ENCODE measurements around the gene C1QTNF8. TPM values are rescaled to one million over a fixed set of nuclear protein-coding genes. Genes with fewer than 3 reads are reported as not detected.

Gene C1QTNF8
- total RNA-seq, 1 experiment from 2014 or later = 0.39 TPM

DNA sequence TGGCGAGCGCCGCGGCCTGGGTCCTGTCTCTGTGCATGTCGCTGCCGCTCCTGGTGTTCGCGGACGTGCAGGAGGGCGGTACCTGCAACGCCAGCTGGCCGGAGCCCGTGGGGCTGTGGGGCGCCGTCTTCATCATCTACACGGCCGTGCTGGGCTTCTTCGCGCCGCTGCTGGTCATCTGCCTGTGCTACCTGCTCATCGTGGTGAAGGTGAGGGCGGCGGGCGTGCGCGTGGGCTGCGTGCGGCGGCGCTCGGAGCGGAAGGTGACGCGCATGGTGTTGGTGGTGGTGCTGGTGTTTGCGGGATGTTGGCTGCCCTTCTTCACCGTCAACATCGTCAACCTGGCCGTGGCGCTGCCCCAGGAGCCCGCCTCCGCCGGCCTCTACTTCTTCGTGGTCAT lies 16.7 kb downstream of the C1QTNF8 start:
- TF ChIP-seq POLR2AphosphoS5 (IDR thresholded peaks at IDR 0.05; ENCODE audit: low read depth, low read length) = no peak
- no peak for TF ChIP-seq TCF7L2 (IDR thresholded peaks at IDR 0.05; ENCODE audit: low read depth, low read length)
- TF ChIP-seq, protein P1, sequence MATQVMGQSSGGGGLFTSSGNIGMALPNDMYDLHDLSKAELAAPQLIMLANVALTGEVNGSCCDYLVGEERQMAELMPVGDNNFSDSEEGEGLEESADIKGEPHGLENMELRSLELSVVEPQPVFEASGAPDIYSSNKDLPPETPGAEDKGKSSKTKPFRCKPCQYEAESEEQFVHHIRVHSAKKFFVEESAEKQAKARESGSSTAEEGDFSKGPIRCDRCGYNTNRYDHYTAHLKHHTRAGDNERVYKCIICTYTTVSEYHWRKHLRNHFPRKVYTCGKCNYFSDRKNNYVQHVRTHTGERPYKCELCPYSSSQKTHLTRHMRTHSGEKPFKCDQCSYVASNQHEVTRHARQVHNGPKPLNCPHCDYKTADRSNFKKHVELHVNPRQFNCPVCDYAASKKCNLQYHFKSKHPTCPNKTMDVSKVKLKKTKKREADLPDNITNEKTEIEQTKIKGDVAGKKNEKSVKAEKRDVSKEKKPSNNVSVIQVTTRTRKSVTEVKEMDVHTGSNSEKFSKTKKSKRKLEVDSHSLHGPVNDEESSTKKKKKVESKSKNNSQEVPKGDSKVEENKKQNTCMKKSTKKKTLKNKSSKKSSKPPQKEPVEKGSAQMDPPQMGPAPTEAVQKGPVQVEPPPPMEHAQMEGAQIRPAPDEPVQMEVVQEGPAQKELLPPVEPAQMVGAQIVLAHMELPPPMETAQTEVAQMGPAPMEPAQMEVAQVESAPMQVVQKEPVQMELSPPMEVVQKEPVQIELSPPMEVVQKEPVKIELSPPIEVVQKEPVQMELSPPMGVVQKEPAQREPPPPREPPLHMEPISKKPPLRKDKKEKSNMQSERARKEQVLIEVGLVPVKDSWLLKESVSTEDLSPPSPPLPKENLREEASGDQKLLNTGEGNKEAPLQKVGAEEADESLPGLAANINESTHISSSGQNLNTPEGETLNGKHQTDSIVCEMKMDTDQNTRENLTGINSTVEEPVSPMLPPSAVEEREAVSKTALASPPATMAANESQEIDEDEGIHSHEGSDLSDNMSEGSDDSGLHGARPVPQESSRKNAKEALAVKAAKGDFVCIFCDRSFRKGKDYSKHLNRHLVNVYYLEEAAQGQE (IDR thresholded peaks at IDR 0.05; ENCODE audit: insufficient read depth in 1 of 2, low read depth in 2 of 2, low read length in 1 of 2) = no peak
- TF ChIP-seq SIN3A (IDR thresholded peaks at IDR 0.05; ENCODE audit: borderline replicate concordance, insufficient read depth, low read depth, low read length) = no peak
- TF ChIP-seq, protein P2, sequence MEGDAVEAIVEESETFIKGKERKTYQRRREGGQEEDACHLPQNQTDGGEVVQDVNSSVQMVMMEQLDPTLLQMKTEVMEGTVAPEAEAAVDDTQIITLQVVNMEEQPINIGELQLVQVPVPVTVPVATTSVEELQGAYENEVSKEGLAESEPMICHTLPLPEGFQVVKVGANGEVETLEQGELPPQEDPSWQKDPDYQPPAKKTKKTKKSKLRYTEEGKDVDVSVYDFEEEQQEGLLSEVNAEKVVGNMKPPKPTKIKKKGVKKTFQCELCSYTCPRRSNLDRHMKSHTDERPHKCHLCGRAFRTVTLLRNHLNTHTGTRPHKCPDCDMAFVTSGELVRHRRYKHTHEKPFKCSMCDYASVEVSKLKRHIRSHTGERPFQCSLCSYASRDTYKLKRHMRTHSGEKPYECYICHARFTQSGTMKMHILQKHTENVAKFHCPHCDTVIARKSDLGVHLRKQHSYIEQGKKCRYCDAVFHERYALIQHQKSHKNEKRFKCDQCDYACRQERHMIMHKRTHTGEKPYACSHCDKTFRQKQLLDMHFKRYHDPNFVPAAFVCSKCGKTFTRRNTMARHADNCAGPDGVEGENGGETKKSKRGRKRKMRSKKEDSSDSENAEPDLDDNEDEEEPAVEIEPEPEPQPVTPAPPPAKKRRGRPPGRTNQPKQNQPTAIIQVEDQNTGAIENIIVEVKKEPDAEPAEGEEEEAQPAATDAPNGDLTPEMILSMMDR (IDR thresholded peaks at IDR 0.05) = no peak
- ATAC-seq (no peak), DNase-seq (ENCODE audit: low read depth, low spot score) (no peak)
- POLR2A ChIA-PET = no interaction called here
- Histone ChIP-seq H3K9me3 (ENCODE audit: control insufficient read depth, insufficient read depth, low read depth, low read length) (no peaks in the 10 kb centered on the region), H3K4me3 (ENCODE audit: low read depth in 2 of 2, low read length in 2 of 2) (no peak overlapping the region), H3K36me3 (ENCODE audit: control insufficient read depth, insufficient read depth, low read length) (no peaks in the 10 kb centered on the region), H3K27me3 (ENCODE audit: control insufficient read depth, insufficient read depth, low read length) (no peaks in the 10 kb centered on the region), H3K4me1 (ENCODE audit: control insufficient read depth, insufficient read depth, low read length) (peaks cover 61% of the 10 kb centered on the region), H3K27ac (ENCODE audit: low read length) (no peak overlapping the region)
- CTCF ChIA-PET = no interaction called here
- no TSS peak for BruUV-seq (replicated peaks)
- in situ Hi-C loops (cut with HindIII; ENCODE audit: low pct_unique_long_range_greater_than_20kb, low sequenced_read_pairs) = no loop called here
- intact Hi-C loops (cut with micrococcal nuclease; ENCODE audit: unreplicated experiment) = no loop called here

DNA sequence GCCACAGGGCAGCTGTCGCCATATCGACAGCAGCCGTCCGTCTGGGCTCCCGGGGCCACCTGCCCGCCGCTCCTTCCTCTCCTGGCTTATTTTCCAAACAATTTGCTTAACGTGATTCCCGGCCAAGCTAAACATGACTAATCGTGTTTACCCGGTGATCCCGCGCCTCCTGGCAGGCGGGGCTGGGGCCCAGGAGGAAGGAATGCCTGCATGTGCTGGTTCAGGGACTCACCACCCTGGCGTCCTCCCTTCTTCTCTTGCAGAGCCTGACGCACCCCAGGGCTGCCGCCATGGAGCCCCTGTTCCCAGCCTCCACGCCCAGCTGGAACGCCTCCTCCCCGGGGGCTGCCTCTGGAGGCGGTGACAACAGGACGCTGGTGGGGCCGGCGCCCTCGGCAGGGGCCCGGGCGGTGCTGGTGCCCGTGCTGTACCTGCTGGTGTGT lies 17.4 kb downstream of the C1QTNF8 start:
- no peaks in the 10 kb centered on the region for H3K36me3 ChIP-seq (ENCODE audit: control insufficient read depth, insufficient read depth, low read length)
- H3K27me3 ChIP-seq (ENCODE audit: control insufficient read depth, insufficient read depth, low read length) = no peaks in the 10 kb centered on the region

More for the DNA sequence above, 17.4 kb downstream of the C1QTNF8 start:
- Histone ChIP-seq H3K4me1 (ENCODE audit: control insufficient read depth, insufficient read depth, low read length) (peaks cover 62% of the 10 kb centered on the region), H3K27ac (ENCODE audit: low read length) (peak overlapping the region; percentile 54; the same call in 1 of the 2 replicates), H3K4me3 (ENCODE audit: low read depth in 2 of 2, low read length in 2 of 2) (peak overlapping the region; percentile 28 to 54), H3K9me3 (ENCODE audit: control insufficient read depth, insufficient read depth, low read depth, low read length) (no peaks in the 10 kb centered on the region)
- CTCF ChIA-PET = no interaction called here
- in situ Hi-C loops (cut with HindIII; ENCODE audit: low pct_unique_long_range_greater_than_20kb, low sequenced_read_pairs) = no loop called here
- BruUV-seq (replicated peaks) = no TSS peak
- POLR2A ChIA-PET = no interaction called here
- intact Hi-C loops (cut with micrococcal nuclease; ENCODE audit: unreplicated experiment) = no loop called here
- DNase-seq (ENCODE audit: low read depth, low spot score) = peak; percentile 64
- TF ChIP-seq POLR2AphosphoS5 (IDR thresholded peaks at IDR 0.05; ENCODE audit: low read depth, low read length) = peak; percentile 89
- peak; percentile 63; the same call in 1 of the 2 replicates for TF ChIP-seq SIN3A (IDR thresholded peaks at IDR 0.05; ENCODE audit: borderline replicate concordance, insufficient read depth, low read depth, low read length)
- no peak for TF ChIP-seq TCF7L2 (IDR thresholded peaks at IDR 0.05; ENCODE audit: low read depth, low read length)
- TF ChIP-seq, protein P1 (IDR thresholded peaks at IDR 0.05; ENCODE audit: insufficient read depth in 1 of 2, low read depth in 2 of 2, low read length in 1 of 2) = no peak
- TF ChIP-seq, protein P2 (IDR thresholded peaks at IDR 0.05) = no peak
- peak; percentile 73 for ATAC-seq
